Skeletal muscle satellite cell (primary cell): ENCODE results near the gene TTC23.

Source experiments
- H3K27me3 ChIP-seq: 2 replicates; pipeline ENCODE4 v1.7.0; 2013; ENCODE audit warnings: low read length; ENCODE audit not compliant: control insufficient read depth, insufficient read depth
- H3K36me3 ChIP-seq: 2 replicates; pipeline ENCODE4 v1.7.0; 2013; ENCODE audit warnings: mild to moderate bottlenecking, control low read depth, low read length; ENCODE audit not compliant: insufficient read depth
- H3K4me1 ChIP-seq: 2 replicates; pipeline ENCODE4 v1.7.0; 2013; ENCODE audit warnings: low read length; ENCODE audit not compliant: control insufficient read depth, insufficient read depth
- H3K4me2 ChIP-seq: 2 replicates; pipeline ENCODE4 v1.7.0; 2013; ENCODE audit warnings: mild to moderate bottlenecking, low read length
- H3K4me3 ChIP-seq: 2 replicates; pipeline ENCODE4 v1.7.0; 2013; ENCODE audit warnings: low read length
- H3K9ac ChIP-seq: 2 replicates; pipeline ENCODE4 v1.7.0; 2013; ENCODE audit warnings: mild to moderate bottlenecking, low read depth, low read length, moderate library complexity
- H3K9me3 ChIP-seq: replicated peaks from 2 replicates; pipeline ENCODE4 v1.7.0; 2013; ENCODE audit warnings: mild to moderate bottlenecking, control low read depth, low read length

TTC23 gene

DNA sequence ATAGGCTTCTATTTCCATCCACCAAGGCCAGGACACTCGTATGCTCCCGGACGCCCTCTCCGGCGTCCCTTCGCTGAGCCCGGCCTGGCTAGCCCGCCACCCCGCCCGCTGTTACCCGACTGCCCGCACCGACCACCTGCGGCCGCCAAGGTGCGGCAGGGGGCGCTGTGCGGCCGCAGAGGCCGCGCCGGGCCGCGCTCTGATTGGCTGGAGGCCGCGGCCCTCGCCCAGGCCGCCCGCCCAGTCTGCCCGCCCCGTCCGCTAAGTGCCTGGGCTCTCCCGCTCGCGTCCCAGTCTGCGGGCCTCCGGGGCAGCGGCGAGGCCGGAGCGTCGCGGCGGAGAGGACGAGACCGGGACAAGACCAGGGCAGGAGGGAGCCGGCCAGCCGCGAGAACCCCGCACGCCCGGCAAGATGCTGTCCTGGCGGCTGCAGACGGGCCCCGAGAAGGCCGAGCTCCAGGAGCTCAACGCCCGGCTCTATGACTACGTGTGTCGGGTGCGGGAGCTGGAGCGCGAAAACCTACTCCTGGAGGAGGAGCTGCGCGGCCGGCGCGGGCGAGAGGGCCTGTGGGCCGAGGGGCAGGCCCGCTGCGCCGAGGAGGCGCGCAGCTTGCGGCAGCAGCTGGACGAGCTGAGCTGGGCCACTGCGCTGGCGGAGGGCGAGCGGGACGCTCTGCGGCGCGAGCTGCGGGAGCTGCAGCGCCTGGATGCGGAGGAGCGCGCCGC lies 144.4 kb downstream of the TTC23 start, which contains the start of gene SYNM:
TSS of gene SYNM (plus strand) at position 293 of the 726 bp plus-strand sequence. CDS start at position 413, 120 bp downstream.
- Histone ChIP-seq H3K9me3 (no peaks in the 10 kb centered on the region), H3K4me1 (peaks cover 20% of the 10 kb centered on the region), H3K4me3 (peak within 1 kb of the TSS; percentile 72), H3K36me3 (no peaks in the 10 kb centered on the region), H3K4me2 (peak within 1 kb of the TSS; percentile 87), H3K27me3 (peaks cover 18% of the 10 kb centered on the region), H3K9ac (peak within 1 kb of the TSS; percentile 18)

DNA sequence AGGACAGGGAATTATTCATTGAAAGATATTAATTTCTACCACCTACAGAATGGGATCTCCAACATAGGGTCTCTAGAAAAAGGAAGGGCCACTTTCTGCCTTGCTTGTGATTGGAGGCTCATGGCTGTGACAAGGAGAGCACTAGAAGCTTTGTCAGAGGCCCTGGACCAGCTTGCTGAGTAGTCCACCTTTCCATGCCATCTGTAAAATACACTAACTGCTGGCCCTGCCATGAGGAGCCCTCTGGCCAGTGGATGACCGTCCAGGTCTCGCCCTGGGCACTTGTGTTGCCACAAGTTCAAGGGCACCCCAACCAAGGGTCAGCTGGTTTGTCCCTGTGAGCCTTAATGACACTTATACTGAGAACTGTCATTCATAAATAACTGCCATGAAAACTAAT lies 146.1 kb downstream of the TTC23 start:
- Histone ChIP-seq H3K36me3 (no peaks in the 10 kb centered on the region), H3K9me3 (no peaks in the 10 kb centered on the region), H3K4me3 (no peak overlapping the region), H3K9ac (no peak overlapping the region), H3K4me1 (peaks cover 20% of the 10 kb centered on the region), H3K4me2 (no peak overlapping the region), H3K27me3 (peaks cover 27% of the 10 kb centered on the region)

DNA sequence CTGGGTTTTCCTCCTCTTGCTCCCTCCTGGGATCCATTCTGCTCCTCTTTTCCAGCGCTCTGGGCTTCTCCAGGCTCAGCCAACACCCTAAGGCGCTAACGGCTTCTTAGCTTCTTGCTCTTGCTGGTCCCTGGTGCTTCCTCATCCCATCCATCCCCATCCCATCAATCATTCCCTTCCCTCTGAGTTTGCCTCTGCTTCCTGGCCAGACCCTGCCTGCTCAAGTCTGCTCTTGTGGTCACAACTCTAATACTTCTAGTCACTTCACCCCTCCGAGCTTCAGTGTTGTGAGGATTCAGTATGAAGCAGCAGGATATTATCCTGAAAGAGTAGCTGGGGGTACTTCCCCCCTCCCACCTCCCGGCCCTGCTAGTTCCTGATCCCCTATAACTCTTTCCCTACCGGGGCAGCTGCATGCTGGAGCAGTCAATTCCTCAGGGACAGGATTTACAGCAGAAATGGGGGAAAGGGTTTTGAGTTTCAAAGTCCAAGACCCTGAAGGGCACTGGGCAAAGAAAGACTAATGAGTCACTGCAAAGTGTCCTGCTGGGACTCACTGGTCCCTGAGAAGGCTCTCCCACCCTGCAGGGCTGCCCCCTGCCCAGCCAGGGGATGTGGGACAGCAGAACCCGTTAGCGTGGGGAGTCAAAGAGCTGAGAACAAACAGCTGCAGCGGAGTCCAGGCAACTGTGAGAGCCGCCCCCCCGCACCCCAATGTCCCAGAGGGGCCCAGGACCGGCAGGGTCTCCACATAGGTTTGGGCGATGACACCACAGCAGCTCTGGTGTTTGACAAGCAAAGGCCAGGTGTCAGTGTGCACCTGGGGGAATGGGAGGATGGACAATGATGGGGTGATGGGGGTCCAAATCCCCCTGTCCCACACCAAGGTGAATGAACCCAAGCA lies 146.8 kb downstream of the TTC23 start:
- no peaks in the 10 kb centered on the region for H3K9me3 ChIP-seq
- no peak overlapping the region for H3K9ac ChIP-seq
- H3K27me3 ChIP-seq = peaks cover 30% of the 10 kb centered on the region
- H3K4me1 ChIP-seq = peaks cover 20% of the 10 kb centered on the region
- H3K36me3 ChIP-seq = no peaks in the 10 kb centered on the region
- H3K4me2 ChIP-seq = no peak overlapping the region
- H3K4me3 ChIP-seq = no peak overlapping the region

DNA sequence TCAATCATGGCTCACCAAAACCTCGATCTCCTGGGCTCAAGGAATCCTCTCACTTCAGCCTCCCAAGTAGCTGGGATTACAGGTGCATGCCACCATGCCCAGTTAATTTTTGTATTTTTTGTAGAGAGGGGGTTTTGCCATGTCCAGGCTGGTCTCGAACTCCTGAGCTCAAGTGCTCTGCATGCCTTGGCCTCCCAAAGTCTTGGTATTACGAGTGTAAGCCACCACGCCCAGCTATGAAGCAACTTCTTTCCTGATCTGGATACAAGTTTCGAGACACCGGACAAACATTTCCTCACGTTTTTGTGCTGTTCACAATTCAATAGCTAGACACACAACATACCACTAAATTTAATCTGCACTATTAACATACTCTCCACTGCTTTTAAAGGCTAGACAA lies 147.9 kb downstream of the TTC23 start:
- Histone ChIP-seq H3K36me3 (no peaks in the 10 kb centered on the region), H3K27me3 (peaks cover 31% of the 10 kb centered on the region), H3K4me2 (no peak overlapping the region), H3K4me1 (peaks cover 26% of the 10 kb centered on the region), H3K4me3 (no peak overlapping the region), H3K9me3 (no peaks in the 10 kb centered on the region), H3K9ac (no peak overlapping the region)

GRCh38 chr15:99100245-99101173 lies 148.9 kb downstream of the TTC23 start:
- H3K27me3 ChIP-seq = peaks cover 36% of the 10 kb centered on the region
- H3K4me3 ChIP-seq = peak overlapping the region; percentile 68
- no peaks in the 10 kb centered on the region for H3K36me3 ChIP-seq
- peak overlapping the region; percentile 92 for H3K4me2 ChIP-seq
- H3K4me1 ChIP-seq = peaks cover 18% of the 10 kb centered on the region
- H3K9me3 ChIP-seq = no peaks in the 10 kb centered on the region
- peak overlapping the region; percentile 66 for H3K9ac ChIP-seq

- H3K4me2 ChIP-seq = no peak overlapping the region
- peaks cover 10% of the 10 kb centered on the region for H3K4me1 ChIP-seq
- no peak overlapping the region for H3K4me3 ChIP-seq
- H3K36me3 ChIP-seq = no peaks in the 10 kb centered on the region
- peaks cover 37% of the 10 kb centered on the region for H3K27me3 ChIP-seq
- no peaks in the 10 kb centered on the region for H3K9me3 ChIP-seq
- H3K9ac ChIP-seq = no peak overlapping the region
Observed at GRCh38 chr15:99099661-99100060, 149.7 kb downstream of the TTC23 start.

GRCh38 chr15:99098991-99099390 lies 150.4 kb downstream of the TTC23 start:
- Histone ChIP-seq H3K9ac (no peak overlapping the region), H3K4me2 (no peak overlapping the region), H3K4me3 (no peak overlapping the region), H3K4me1 (peaks cover 10% of the 10 kb centered on the region), H3K27me3 (peaks cover 37% of the 10 kb centered on the region), H3K9me3 (no peaks in the 10 kb centered on the region), H3K36me3 (no peaks in the 10 kb centered on the region)

- no peak overlapping the region for H3K4me3 ChIP-seq
- H3K27me3 ChIP-seq = peaks cover 35% of the 10 kb centered on the region
- no peak overlapping the region for H3K4me2 ChIP-seq
Observed at GRCh38 chr15:99098426-99098825, 151.0 kb downstream of the TTC23 start.

GRCh38 chr15:99097441-99098410 lies 151.7 kb downstream of the TTC23 start:
- Histone ChIP-seq H3K27me3 (peaks cover 29% of the 10 kb centered on the region), H3K9ac (no peak overlapping the region), H3K4me1 (peaks cover 10% of the 10 kb centered on the region), H3K4me2 (no peak overlapping the region), H3K36me3 (no peaks in the 10 kb centered on the region), H3K9me3 (no peaks in the 10 kb centered on the region), H3K4me3 (no peak overlapping the region)

More at GRCh38 chr15:99098426-99098825, 151.0 kb downstream of the TTC23 start:
- peaks cover 10% of the 10 kb centered on the region for H3K4me1 ChIP-seq
- no peak overlapping the region for H3K9ac ChIP-seq
- H3K9me3 ChIP-seq = no peaks in the 10 kb centered on the region
- H3K36me3 ChIP-seq = no peaks in the 10 kb centered on the region

- no peaks in the 10 kb centered on the region for H3K36me3 ChIP-seq
- H3K4me1 ChIP-seq = peaks cover 10% of the 10 kb centered on the region
- no peaks in the 10 kb centered on the region for H3K9me3 ChIP-seq
- peaks cover 22% of the 10 kb centered on the region for H3K27me3 ChIP-seq
- no peak overlapping the region for H3K4me3 ChIP-seq
- no peak overlapping the region for H3K9ac ChIP-seq
- H3K4me2 ChIP-seq = no peak overlapping the region
Observed at GRCh38 chr15:99096894-99097426, 152.4 kb downstream of the TTC23 start.
